Cardiac muscle cell (in vitro differentiated cells and primary cell): ENCODE results near the gene TRNP1. TPM values are rescaled to one million over a fixed set of nuclear protein-coding genes. Genes with fewer than 3 reads are reported as not detected.

Experiments used
- DNase-seq, 2 donors: peaks; one replicate each; pipeline versions ENCODE4 v3.0.0 to v3.0.0-alpha.2; 2010 to 2017; ENCODE audit warnings: low read depth in 1 of 2, low spot score in 1 of 2
- H3K27ac ChIP-seq: fragments of 200-600 bp; sonication (generic); 2 replicates; pipeline ENCODE4 v1.5.1; 2016
- H3K27me3 ChIP-seq: fragments of 200-600 bp; sonication (generic); 2 replicates; pipeline ENCODE4 v1.6.0; 2016; ENCODE audit warnings: control low read depth
- H3K36me3 ChIP-seq: fragments of 200-600 bp; sonication (generic); 2 replicates; pipeline ENCODE4 v1.5.1; 2016; ENCODE audit warnings: control low read depth
- H3K4me1 ChIP-seq: fragments of 200-600 bp; sonication (generic); 2 replicates; pipeline ENCODE4 v1.8.1; 2017; ENCODE audit warnings: low read depth, mild to moderate bottlenecking, mixed run types
- H3K4me3 ChIP-seq: fragments of 200-600 bp; sonication (generic); 2 replicates; pipeline ENCODE4 v1.5.1; 2016; ENCODE audit warnings: mild to moderate bottlenecking
- H3K9me3 ChIP-seq: fragments of 200-600 bp; sonication (generic); 2 replicates; pipeline ENCODE4 v1.5.1; 2017; ENCODE audit warnings: low read depth, mild to moderate bottlenecking, control low read depth
- polyA plus RNA-seq: library from polyadenylated mRNA; unstranded; fragments of >200 nt; fragmentation: Nextera tagmentation; extraction: Ambion mirVana; gene quantifications from 2 replicates; pipeline ENCODE4 v1.2.1, GENCODE V29; 2016
- total RNA-seq: library from RNA; depleted of rRNA; stranded (reverse); fragments of >200 nt; gene quantifications from 2 replicates; pipeline ENCODE4 v1.2.3, GENCODE V29; 2016
- TF ChIP-seq, protein P1 (sequence below): IDR thresholded peaks from 2 replicates; pipeline ENCODE4 v1.5.1; 2012; ENCODE audit warnings: low read depth, mild to moderate bottlenecking, low read length

TRNP1 gene
- total and polyA plus RNA-seq, 2 experiments from 2014 or later = 42.9 to 63.7 TPM

DNA sequence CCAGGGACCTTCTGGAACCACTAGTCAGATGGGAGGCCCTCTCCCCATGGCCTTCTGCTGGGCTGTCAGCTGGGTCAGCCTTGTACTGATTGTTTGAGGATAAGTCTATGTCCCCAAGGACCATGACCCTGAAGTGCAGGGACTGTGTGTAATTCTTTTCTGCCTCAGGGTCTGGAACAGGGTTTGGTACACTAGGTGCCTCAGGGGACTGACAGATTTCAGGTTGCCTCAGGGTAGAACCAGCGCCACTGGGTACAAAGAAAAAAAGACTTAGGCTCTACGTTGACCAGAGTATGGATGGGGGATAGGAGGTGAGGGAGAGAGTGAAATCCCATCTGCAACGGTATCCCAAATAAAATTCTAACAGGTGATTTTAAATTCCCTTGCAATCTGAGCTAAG lies 36.2 kb upstream of the TRNP1 start:
- H3K9me3 ChIP-seq = no peaks in the 10 kb centered on the region
- TF ChIP-seq, protein P1, sequence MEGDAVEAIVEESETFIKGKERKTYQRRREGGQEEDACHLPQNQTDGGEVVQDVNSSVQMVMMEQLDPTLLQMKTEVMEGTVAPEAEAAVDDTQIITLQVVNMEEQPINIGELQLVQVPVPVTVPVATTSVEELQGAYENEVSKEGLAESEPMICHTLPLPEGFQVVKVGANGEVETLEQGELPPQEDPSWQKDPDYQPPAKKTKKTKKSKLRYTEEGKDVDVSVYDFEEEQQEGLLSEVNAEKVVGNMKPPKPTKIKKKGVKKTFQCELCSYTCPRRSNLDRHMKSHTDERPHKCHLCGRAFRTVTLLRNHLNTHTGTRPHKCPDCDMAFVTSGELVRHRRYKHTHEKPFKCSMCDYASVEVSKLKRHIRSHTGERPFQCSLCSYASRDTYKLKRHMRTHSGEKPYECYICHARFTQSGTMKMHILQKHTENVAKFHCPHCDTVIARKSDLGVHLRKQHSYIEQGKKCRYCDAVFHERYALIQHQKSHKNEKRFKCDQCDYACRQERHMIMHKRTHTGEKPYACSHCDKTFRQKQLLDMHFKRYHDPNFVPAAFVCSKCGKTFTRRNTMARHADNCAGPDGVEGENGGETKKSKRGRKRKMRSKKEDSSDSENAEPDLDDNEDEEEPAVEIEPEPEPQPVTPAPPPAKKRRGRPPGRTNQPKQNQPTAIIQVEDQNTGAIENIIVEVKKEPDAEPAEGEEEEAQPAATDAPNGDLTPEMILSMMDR = no peak
- H3K4me3 ChIP-seq = no peak overlapping the region
- no peak for DNase-seq
- H3K36me3 ChIP-seq = no peaks in the 10 kb centered on the region
- H3K27ac ChIP-seq = no peak overlapping the region
- H3K4me1 ChIP-seq = no peaks in the 10 kb centered on the region
- H3K27me3 ChIP-seq = peaks cover 43% of the 10 kb centered on the region

DNA sequence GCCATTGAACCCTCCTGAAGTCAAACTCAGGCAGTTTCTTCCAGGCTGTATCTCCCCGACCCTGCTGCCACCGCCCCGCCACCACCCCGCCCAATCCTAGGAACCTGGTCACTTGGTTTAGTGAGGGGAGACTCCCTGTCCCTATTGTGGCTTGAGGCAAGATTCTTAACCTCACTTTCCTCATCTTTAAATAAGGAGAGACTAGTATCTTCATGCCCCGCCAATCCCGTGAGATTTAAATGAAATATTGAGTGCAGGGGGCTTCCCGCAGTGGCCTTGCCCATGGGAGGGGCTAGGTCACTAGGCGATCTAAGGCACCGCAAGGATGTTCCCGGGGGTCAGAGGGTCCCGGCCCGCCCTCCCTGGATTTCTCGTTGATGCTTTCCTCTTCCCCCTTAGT lies 34.2 kb upstream of the TRNP1 start:
- H3K36me3 ChIP-seq = no peaks in the 10 kb centered on the region
- H3K9me3 ChIP-seq = no peaks in the 10 kb centered on the region
- peak overlapping the region; percentile 60 for H3K4me3 ChIP-seq
- TF ChIP-seq, protein P1 = no peak
- no peak overlapping the region for H3K27ac ChIP-seq
- DNase-seq = no peak
- H3K4me1 ChIP-seq = no peaks in the 10 kb centered on the region
- H3K27me3 ChIP-seq = peaks cover 45% of the 10 kb centered on the region

DNA sequence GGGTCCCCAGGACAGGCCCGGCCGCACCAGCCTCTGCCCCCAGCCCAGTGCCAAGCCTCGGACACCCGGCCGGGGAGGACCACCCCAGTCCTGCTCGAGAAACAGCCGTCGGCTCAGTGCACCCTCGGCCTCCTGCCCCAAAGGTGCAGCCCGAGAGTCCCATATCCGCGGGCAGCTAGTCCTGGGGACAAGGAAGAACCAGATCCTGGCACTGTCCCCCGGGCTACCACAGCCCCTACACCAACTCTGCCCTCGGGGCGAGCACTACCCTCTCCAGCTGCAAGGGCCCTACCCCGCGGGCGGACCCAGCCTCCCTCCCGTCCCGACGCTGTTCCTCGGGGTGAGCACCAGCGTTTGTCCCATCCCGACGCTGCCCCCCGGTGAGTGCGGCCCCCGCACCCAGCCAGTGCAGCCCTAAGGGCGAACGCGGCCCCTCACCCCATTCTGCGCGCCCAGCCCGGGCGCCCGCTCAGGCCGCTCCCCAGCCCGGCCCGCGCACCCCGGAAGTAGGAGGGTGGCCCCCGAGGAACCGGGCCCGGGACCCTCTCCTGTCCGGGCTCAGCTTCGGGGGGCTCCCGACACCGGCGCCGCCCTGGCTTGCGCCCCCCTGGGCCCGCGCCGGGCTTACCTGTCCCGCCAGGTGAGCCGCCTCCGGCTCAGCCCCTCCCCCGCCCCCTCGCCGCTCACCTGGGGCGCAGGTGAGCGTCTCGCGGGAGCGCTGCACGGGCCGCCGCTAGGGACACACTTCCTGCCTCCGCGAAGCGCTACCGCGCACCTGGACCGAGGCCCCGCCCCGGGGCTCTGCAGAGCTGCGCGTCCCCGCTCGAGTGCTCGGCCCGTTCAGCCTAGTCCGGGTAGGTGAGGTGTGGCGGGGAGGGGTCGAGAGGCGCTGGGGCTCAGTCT lies 33.5 kb upstream of the TRNP1 start, which contains the start of gene KDF1:
KDF1 (minus strand) TSS at position 747 of the 903 bp plus-strand sequence. CDS start 8,088 bp downstream, outside the sequence.
- Histone ChIP-seq H3K27me3 (peaks cover 45% of the 10 kb centered on the region), H3K36me3 (no peaks in the 10 kb centered on the region), H3K9me3 (no peaks in the 10 kb centered on the region), H3K4me1 (no peaks in the 10 kb centered on the region), H3K4me3 (peak within 1 kb of the TSS; percentile 60), H3K27ac (no peak within 1 kb of the TSS)
- TF ChIP-seq, protein P1 = no peak
- DNase-seq = peak in 1 of 2 donors; percentile 39

DNA sequence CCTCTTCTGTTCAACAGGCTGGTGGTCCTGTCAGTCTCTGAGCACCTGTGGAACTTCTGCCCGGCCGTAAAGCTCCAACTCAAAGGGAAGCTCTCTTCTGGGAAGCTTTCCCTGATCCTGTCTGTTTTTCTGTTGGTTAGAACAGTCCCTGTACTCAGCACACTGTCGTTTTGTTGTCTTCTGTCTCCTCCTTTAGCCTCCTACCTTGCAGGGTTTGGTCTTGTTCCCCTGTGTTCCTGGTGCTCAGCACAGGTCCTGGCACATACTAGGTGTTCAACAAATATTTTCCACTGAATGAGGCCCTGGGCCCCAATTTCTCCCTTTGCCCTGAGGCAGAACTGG lies 32.9 kb upstream of the TRNP1 start:
- H3K4me3 ChIP-seq = peak overlapping the region; percentile 60
- no peak for DNase-seq
- H3K36me3 ChIP-seq = no peaks in the 10 kb centered on the region
- H3K27me3 ChIP-seq = peaks cover 45% of the 10 kb centered on the region
- TF ChIP-seq, protein P1 = no peak
- no peaks in the 10 kb centered on the region for H3K9me3 ChIP-seq
- H3K27ac ChIP-seq = no peak overlapping the region
- no peaks in the 10 kb centered on the region for H3K4me1 ChIP-seq

DNA sequence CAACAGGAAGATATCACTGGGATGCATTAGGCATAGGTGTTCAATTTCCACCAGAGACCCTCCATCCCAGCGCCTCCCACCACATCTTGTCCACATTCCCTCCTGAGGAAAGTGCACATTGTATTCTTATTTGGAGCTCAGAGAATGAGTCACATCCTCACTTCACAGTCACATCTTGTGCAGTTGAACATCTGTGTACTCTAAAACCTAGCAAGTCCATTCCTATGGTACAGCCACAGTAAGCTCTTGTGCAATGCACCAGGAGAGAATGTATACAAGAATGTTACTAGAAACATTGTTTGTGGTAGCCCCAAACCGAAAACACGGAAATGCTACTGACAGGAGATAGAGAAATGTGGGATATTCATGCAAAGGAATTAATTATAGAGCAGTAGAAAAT lies 31.7 kb upstream of the TRNP1 start:
- Histone ChIP-seq H3K9me3 (no peaks in the 10 kb centered on the region), H3K4me1 (no peaks in the 10 kb centered on the region), H3K36me3 (no peaks in the 10 kb centered on the region), H3K27ac (no peak overlapping the region), H3K27me3 (peaks cover 45% of the 10 kb centered on the region), H3K4me3 (no peak overlapping the region)
- peak in 1 of 2 donors; percentile 93 for DNase-seq
- TF ChIP-seq, protein P1 = no peak
